GM21367 (cell line): ENCODE results near the gene ARL4C.
"Not testable (repeated sequence)": the region's sequence is repeated elsewhere in the genome, so short reads cannot be mapped to it uniquely, and the experiment has no call there.

Experiments
- ATAC-seq: cut with Tn5 transposase; IDR thresholded peaks from one replicate; pipeline ENCODE4 v1.9.1; 2021; ENCODE audit not compliant: unreplicated experiment

ARL4C gene

DNA sequence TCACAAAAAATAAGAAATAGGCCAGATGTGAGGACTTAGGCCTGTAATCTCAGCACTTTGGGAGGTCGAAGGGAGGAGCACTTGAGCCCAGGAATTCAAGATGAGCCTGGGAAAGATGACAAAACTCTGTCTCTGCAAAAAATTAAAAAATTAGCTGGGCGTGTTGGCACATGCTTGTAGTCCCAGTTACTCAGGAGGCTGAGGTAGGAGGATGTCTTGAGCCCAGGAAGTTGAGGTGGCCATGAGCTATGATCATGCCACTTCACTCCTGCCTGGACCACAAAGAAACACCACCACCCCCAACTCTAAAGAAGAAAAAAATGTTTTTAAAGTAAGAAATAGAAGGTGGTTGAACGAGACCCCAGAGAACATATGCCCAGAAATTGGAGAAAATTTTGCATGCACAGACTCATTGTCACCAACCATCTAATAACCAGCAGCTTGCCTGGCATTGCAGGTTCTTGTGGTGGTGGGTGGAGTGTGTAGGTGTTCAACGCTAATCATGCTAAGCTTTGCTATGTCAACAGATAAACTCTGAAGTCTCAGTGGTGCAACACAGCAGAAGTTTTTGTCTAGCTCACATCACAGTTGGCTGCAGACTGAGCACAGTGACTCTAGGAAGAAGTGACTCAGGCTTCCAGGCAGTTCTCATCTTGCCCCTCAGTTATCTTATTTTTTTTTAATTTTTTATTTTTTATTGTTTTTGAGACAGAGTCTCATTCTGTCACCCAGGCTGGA, 18.6 kb downstream of the ARL4C start:
- ATAC-seq: no peak

GRCh38 chr2:234476766-234477165, 20.1 kb downstream of the ARL4C start:
- ATAC-seq: no peak

DNA sequence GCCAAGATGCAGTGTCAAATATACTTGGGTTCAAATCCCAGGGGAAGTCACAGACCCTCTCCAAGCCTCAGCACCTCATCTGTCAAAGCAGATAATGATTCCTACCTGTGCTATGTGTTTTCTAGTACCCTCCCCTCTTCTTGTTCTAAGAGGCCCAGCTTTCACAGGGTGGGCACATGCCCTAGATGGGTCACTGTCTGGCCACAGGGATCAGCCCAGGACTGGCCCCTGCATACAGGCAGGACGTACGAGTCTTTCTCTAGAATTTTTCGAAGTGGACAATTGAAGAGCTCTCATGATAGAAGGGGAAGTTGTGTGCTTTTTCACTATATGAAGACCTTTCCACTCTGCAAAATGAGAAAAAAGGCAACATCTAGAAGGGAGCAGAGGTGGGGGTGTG, 22.2 kb downstream of the ARL4C start:
- no peak for ATAC-seq

- ATAC-seq: no peak
Measured at GRCh38 chr2:234472155-234472554, 24.7 kb downstream of the ARL4C start.

- no peak for ATAC-seq
Measured at GRCh38 chr2:234469972-234470371, 26.9 kb downstream of the ARL4C start.

- no peak for ATAC-seq
Measured at GRCh38 chr2:234469251-234469845, 27.5 kb downstream of the ARL4C start.

DNA sequence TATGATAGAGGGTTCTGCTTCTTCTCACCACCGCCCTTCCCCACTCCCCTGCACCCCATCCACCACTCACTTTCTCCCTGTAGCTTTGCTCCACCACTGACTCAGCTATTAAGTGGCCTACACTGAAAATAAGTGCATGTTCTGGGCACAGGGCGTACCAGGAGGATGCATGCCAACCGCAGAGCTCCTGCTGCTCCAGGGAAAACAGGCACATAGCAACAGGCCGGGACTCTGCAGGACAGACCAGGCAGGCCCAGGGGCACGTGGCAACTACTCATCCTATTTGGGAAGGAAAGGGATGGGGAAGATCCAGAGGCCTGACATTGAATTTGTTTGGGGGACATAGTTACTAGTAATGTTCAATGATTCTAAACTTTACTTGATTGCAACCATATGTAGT, 28.4 kb downstream of the ARL4C start:
- ATAC-seq: no peak

DNA sequence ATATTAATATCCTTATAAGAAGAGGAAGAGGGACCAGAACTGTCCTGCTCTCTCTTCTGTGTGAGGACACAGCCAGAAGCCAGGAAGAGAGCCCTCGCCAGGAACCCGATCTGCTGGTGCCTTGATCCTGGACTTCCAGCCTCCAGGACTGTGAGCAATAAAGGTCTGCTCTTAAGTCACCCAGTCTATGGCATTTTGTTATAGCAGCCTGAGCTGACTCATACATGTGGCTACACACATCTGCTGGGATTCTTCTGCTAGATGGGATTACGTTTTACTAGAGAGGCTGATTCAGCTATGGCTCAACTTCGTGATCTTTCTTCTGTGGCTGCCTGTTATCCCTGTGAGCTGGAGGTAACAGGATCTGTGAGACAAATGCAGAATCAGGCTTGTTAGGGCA, 29.6 kb downstream of the ARL4C start:
- ATAC-seq: no peak

GRCh38 chr2:234464291-234464645, 32.6 kb downstream of the ARL4C start:
- ATAC-seq: no peak

DNA sequence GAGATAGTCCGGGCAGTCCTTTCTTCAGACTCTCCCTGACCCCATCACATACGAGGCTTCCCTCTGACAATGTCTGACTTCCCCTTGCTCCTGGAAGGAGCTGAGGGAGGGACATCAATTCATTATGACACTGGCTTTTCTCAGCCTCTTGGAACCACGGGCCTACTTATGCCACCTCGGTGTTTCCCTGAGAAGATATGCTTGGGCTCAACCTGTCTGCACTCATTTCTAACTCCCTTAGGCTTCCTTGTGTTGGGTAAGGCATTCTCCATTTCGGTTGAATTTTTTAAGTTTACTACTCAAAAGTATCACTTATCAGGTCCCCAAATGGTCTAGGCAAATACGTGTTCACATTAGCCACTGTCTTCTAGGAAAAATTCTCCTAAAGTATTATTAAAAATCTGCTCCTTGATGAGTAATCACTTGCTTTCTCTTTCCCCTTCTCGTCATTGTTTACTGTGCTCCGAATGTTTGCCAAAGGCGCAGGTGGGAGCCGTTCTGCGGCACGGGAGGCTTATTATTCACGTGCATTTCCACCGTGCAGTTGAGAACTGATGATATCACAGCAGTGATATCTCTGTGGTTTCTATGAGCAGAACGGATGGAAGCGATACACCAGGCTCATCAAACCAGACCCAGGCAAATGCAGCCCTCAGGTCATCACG, 33.1 kb downstream of the ARL4C start:
- ATAC-seq: no peak

DNA sequence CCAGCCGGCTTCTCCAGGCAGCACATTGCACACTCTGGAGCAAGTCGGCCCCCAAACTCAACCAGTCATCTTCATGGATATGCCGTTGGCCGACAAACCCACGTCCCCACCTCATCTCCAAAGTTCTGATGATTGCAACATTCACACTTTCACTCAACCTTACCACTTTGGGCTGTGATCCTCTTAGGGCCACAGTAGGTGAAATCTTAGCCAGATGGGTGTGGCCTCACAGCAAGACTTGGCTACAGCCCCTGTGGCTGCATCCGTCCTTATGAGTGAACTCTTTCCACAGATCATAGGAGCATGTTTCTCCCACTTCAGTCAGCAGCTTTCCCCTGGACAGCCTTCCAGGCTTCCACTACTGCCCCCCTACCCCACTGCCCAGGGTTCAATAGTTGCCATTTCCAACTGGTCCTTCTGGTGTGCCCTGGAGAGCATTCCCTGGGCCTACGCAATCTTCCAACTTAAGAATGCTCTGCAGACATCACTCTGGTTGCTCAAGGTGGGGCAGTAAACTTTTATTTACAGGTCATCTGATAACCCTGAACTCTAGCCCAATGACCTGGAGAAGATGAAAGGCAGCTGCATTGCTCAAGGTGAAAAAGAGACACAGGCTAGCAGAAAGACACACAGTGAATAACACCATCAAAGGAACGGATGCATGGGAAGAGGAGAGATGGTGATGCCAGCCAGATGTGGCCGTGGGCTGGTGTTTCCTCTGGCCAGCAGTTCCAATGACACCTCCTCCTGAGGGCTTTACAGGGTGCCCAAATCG, 34.5 kb downstream of the ARL4C start:
- ATAC-seq: no peak

DNA sequence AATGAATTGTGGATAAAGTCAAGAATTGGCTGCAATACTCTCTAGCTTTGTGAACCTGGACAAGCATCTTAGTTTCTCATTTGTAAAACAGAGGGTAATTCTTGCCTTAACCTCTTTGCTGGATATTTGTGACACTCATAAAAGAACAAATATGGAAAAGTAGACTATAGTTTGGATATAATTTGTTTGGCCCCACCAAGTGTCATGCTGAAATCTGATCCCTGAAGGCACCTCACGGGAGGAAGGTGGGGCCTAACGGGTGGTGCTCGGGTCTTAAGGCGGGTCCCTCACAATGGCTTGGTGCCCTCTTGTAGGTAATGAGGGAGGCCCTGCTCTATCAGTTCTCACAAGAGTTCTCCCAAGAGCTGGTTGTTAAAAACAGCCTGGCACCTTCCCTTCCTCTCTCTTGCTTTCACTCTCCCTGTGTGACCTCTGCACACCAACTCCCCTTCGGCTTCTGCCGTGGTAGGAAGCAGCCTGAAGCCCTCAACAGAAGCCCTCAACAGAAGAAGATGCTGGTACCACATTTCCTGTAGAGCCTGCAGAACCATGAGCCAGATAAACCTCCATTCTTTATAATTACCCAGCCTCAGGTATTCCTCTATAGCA, 37.4 kb downstream of the ARL4C start:
- ATAC-seq: no peak

- ATAC-seq: no peak
Measured at GRCh38 chr2:234458466-234458865, 38.4 kb downstream of the ARL4C start.

GRCh38 chr2:234457421-234457820, 39.5 kb downstream of the ARL4C start:
- ATAC-seq: no peak

- ATAC-seq: not testable (repeated sequence)
Measured at GRCh38 chr2:234455246-234455645, 41.6 kb downstream of the ARL4C start.

- no peak for ATAC-seq
Measured at GRCh38 chr2:234454433-234454832, 42.4 kb downstream of the ARL4C start.

DNA sequence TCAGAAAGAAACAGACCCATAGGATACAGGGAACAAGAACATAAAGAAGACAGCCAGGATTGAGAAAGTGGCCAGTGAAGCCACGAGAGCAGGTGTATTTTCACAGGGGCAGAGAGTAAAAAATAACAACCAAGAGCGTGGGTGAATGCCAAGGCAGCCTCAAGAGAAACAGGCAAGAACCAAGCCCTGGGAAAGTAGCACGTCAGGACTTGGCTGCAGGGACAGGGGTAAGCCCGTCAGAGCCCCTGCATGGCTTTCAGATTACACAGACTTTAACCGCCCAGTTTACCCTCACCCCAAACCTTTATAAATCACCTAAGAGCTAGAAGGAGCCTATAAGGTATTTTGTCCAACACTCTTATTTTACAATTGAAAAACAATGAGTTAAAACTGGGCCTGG, 43.7 kb downstream of the ARL4C start:
- no peak for ATAC-seq

DNA sequence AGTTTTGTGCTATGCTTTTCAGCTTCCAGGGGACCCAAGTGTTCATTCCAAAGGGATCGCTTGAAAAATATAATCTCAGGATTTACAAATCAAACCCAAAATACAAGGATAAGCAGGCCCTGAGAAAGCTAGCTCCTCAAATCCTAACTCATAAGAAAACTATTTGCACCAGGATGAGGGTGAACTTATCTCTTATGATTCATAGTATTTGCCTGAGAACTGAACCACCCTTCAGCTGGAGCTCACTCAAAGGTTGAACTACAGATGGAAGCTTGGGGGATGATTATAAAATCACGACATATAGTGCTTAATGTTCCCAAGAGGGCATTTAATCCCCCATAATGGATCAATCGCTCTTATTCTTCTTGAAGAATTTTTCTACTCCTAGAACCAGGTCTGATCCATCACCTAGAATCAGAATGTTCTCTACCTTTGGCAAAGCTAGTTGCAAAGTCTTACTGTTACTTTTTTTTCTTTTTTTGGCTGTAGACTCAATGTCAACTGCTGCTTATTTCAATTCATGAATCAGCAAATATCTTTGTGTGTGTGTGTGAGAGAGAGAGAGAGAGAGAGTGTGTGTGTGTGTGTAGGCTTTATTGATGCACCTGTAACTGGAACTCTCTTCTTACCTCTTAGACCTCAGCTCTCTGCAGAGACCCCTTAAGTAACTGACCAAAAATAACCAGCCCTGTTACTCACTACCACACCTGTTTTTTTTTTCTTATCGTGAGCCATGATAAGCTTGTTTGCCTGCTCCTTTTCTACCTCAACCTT, 44.8 kb downstream of the ARL4C start:
- ATAC-seq: no peak

DNA sequence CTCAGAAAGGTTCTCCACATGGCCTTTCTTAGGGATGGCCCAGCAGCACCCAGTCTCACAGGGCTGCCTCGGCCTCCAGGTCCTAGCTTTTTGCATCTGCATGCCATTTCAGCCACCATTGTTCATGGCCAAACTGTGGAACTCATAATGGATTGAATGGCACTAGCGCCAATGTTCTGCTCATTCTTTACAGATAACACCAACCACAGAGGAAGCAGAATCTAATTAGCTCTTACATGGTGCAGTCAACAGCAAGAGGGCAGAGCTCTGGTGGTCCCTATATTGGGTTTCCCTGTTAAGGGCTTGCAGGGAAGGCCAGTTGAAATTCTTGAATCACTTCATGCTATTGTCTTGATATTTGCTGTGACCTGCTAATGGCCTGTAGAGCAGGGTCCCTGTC, 45.6 kb downstream of the ARL4C start:
- no peak for ATAC-seq

- ATAC-seq: no peak
Measured at GRCh38 chr2:234450431-234451124, 46.3 kb downstream of the ARL4C start.
